GM23338 (cell line): ENCODE results near the gene DPY19L1. TPM values are rescaled to one million over a fixed set of nuclear protein-coding genes. Genes with fewer than 3 reads are reported as not detected.

ENCODE experiments used
- ATAC-seq: fragments of 200-7000 bp; cut with Tn5 transposase; 3 replicates; pipeline ENCODE4 v1.9.1; 2020
- DNase-seq: peaks from one replicate; pipeline ENCODE4 v3.0.0-alpha.2; 2015; ENCODE audit warnings: low spot score
- H2AFZ ChIP-seq: fragments of 200-600 bp; sonication (generic); 2 replicates; pipeline ENCODE4 v1.8.0; 2016; ENCODE audit warnings: antibody characterized with exemption, mild to moderate bottlenecking, moderate library complexity
- H3F3A ChIP-seq: fragments of 200-600 bp; sonication (generic); replicated peaks from 2 replicates; pipeline ENCODE4 v1.8.0; 2017; ENCODE audit warnings: antibody characterized with exemption, mixed run types, low read depth
- H3K27ac ChIP-seq: fragments of 200-600 bp; sonication (generic); 2 replicates; pipeline ENCODE4 v1.6.1; 2016; ENCODE audit warnings: low read depth
- H3K27me3 ChIP-seq: fragments of 200-600 bp; sonication (generic); 2 replicates; pipeline ENCODE4 v1.8.0; 2016; ENCODE audit warnings: mild to moderate bottlenecking, mixed run types, moderate library complexity; ENCODE audit not compliant: insufficient read depth
- H3K36me3 ChIP-seq: fragments of 200-600 bp; sonication (generic); 2 replicates; pipeline ENCODE4 v1.8.0; 2016; ENCODE audit warnings: mild to moderate bottlenecking; ENCODE audit not compliant: insufficient read depth
- H3K4me1 ChIP-seq: fragments of 200-600 bp; sonication (generic); 2 replicates; pipeline ENCODE4 v1.8.0; 2016; ENCODE audit warnings: mild to moderate bottlenecking, moderate library complexity; ENCODE audit not compliant: insufficient read depth
- H3K4me2 ChIP-seq: fragments of 200-600 bp; sonication (generic); 2 replicates; pipeline ENCODE4 v1.7.1; 2017; ENCODE audit warnings: mixed run types
- H3K4me3 ChIP-seq: fragments of 200-600 bp; sonication (generic); 2 replicates; pipeline ENCODE4 v1.6.1; 2016; ENCODE audit warnings: mixed run types
- H3K79me2 ChIP-seq: fragments of 200-600 bp; sonication (generic); replicated peaks from 2 replicates; pipeline ENCODE4 v1.8.0; 2017; ENCODE audit warnings: mild to moderate bottlenecking; ENCODE audit not compliant: insufficient read depth
- H3K9me2 ChIP-seq: fragments of 200-600 bp; sonication (generic); 2 replicates; pipeline ENCODE4 v1.8.0; 2017; ENCODE audit not compliant: insufficient read depth
- H4K20me1 ChIP-seq: fragments of 200-600 bp; sonication (generic); replicated peaks from 2 replicates; pipeline ENCODE4 v1.8.0; 2017; ENCODE audit warnings: mild to moderate bottlenecking; ENCODE audit not compliant: insufficient read depth
- H3K27ac Mint-ChIP-seq: 2 replicates; pipeline ENCODE4 v1.8.0; 2020; ENCODE audit warnings: inconsistent platforms, mild to moderate bottlenecking, moderate library complexity, mixed read lengths
- H3K27me3 Mint-ChIP-seq: 3 replicates; pipeline ENCODE4 v1.8.0; 2022; ENCODE audit warnings: low read depth, mild to moderate bottlenecking, moderate library complexity, mixed read lengths, inconsistent platforms; ENCODE audit not compliant: insufficient read depth, poor library complexity
- H3K36me3 Mint-ChIP-seq: 3 replicates; pipeline ENCODE4 v1.8.0; 2021; ENCODE audit warnings: low read depth, mild to moderate bottlenecking, inconsistent platforms, moderate library complexity, mixed read lengths
- H3K4me1 Mint-ChIP-seq: 3 replicates; pipeline ENCODE4 v1.8.0; 2020; ENCODE audit warnings: mild to moderate bottlenecking, inconsistent platforms, mixed read lengths
- H3K4me3 Mint-ChIP-seq: 3 replicates; pipeline ENCODE4 v1.8.0; 2021; ENCODE audit warnings: moderate library complexity, mild to moderate bottlenecking, inconsistent platforms, mixed read lengths
- H3K9me3 Mint-ChIP-seq: 3 replicates; pipeline ENCODE4 v1.8.0; 2020; ENCODE audit warnings: moderate library complexity, mild to moderate bottlenecking, inconsistent platforms, mixed read lengths
- CREB1 ChIP-seq: fragments of 250-450 bp; sonication (Bioruptor Pico); IDR thresholded peaks from 2 replicates; pipeline ENCODE4 v1.5.0; 2020; ENCODE audit warnings: low read depth, mild to moderate bottlenecking, moderate library complexity
- ETS1 ChIP-seq: IDR thresholded peaks from 2 replicates; pipeline ENCODE4 v1.6.1; 2016; ENCODE audit warnings: antibody characterized with exemption
- EZH2 ChIP-seq: fragments of 200-600 bp; sonication (generic); IDR thresholded peaks from one replicate; pipeline ENCODE4 v1.8.0; 2017; ENCODE audit warnings: antibody characterized with exemption, mild to moderate bottlenecking, low read depth; ENCODE audit not compliant: unreplicated experiment
- EZH2phosphoT487 ChIP-seq: fragments of 200-600 bp; sonication (generic); IDR thresholded peaks from one replicate; pipeline ENCODE4 v1.8.1; 2018; ENCODE audit warnings: antibody characterized with exemption; ENCODE audit not compliant: unreplicated experiment
- JUNB ChIP-seq: IDR thresholded peaks from one replicate; pipeline ENCODE4 v1.6.1; 2016; ENCODE audit warnings: antibody characterized with exemption; ENCODE audit not compliant: unreplicated experiment
- NANOG ChIP-seq: IDR thresholded peaks from 2 replicates; pipeline ENCODE4 v1.6.1; 2016; ENCODE audit warnings: antibody characterized with exemption, borderline replicate concordance
- POLR2AphosphoS5 ChIP-seq: IDR thresholded peaks from 2 replicates; pipeline ENCODE4 v1.6.1; 2016; ENCODE audit warnings: antibody characterized with exemption, low read depth
- REST ChIP-seq: IDR thresholded peaks from one replicate; pipeline ENCODE4 v1.6.1; 2018; ENCODE audit warnings: antibody characterized with exemption; ENCODE audit not compliant: unreplicated experiment
- STAT1 ChIP-seq: IDR thresholded peaks from one replicate; pipeline ENCODE4 v1.6.1; 2016; ENCODE audit warnings: antibody characterized with exemption; ENCODE audit not compliant: unreplicated experiment
- ZNF114 ChIP-seq: fragments of 250-450 bp; sonication (Bioruptor Pico); IDR thresholded peaks from 2 replicates; pipeline ENCODE4 v1.5.0; 2020; ENCODE audit warnings: mild to moderate bottlenecking, moderate library complexity
- ZNF331 ChIP-seq: fragments of 250-450 bp; sonication (Bioruptor Pico); IDR thresholded peaks from 2 replicates; pipeline ENCODE4 v1.5.0; 2020; ENCODE audit warnings: low read depth, mild to moderate bottlenecking, moderate library complexity
- polyA plus RNA-seq: library from polyadenylated mRNA; unstranded; fragments of >200 nt; fragmentation: Nextera tagmentation; extraction: Ambion mirVana; gene quantifications from 2 replicates; pipeline ENCODE4 v1.2.1, GENCODE V29; 2016
- total RNA-seq: library from RNA; depleted of rRNA; stranded (reverse); fragments of >200 nt; shearing (Covaris generic); gene quantifications from 2 replicates; pipeline ENCODE4 v1.2.3, GENCODE V29; 2014
- TF ChIP-seq, protein P1 (sequence below), 2 experiments: fragments of 200-600 bp in 1 of 2; sonication (generic) in 1 of 2; conservative IDR thresholded peaks; 2 replicates each; pipeline versions ENCODE4 v1.5.1 to v1.6.1; 2016 to 2017; ENCODE audit warnings: antibody characterized with exemption in 2 of 2, low read depth in 2 of 2, mild to moderate bottlenecking in 2 of 2, moderate library complexity in 1 of 2

DPY19L1 gene
- total and polyA plus RNA-seq, 2 experiments from 2014 or later = 4.4 to 20.2 TPM

- no peak for TF ChIP-seq EZH2phosphoT487
- no peak for TF ChIP-seq STAT1
- TF ChIP-seq NANOG = no peak
- TF ChIP-seq, protein P1, sequence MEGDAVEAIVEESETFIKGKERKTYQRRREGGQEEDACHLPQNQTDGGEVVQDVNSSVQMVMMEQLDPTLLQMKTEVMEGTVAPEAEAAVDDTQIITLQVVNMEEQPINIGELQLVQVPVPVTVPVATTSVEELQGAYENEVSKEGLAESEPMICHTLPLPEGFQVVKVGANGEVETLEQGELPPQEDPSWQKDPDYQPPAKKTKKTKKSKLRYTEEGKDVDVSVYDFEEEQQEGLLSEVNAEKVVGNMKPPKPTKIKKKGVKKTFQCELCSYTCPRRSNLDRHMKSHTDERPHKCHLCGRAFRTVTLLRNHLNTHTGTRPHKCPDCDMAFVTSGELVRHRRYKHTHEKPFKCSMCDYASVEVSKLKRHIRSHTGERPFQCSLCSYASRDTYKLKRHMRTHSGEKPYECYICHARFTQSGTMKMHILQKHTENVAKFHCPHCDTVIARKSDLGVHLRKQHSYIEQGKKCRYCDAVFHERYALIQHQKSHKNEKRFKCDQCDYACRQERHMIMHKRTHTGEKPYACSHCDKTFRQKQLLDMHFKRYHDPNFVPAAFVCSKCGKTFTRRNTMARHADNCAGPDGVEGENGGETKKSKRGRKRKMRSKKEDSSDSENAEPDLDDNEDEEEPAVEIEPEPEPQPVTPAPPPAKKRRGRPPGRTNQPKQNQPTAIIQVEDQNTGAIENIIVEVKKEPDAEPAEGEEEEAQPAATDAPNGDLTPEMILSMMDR (conservative IDR thresholded peaks at IDR 0.05; ENCODE audit: low read depth in 2 of 2) = no peak
- no peak for TF ChIP-seq ZNF114 (CRISPR knock-in tag)
- TF ChIP-seq POLR2AphosphoS5 = no peak
- TF ChIP-seq JUNB = no peak
- no peak for TF ChIP-seq REST
- no peak for TF ChIP-seq ETS1
Observed at GRCh38 chr7:35019801-35020200, 17.5 kb downstream of the DPY19L1 start (continued).

DNA sequence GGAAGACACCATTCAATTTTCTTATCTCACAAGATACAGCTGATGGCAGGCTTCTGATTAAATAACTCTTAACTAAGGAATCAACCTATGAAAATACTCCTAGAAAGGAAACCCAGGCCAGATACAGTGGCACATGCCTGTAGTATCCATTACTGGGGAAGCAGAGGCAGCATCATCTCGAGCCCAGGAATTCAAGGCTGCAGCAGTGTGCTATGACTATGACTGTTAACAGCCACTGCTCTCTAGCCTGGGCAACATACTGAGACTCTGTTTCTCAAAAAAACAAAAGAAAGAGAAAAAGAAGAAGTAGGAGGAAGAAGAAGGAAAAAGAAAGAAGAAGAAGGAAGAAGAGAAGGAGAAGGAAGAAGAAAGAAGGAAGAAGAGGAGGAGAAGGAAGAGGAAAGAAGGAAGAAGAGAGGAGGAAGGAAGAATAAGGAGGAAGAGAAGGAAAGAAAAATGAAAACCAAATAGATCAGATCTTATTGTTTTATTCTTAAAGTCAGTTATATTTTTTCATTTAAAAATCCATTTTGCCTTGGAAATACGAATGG lies 18.0 kb downstream of the DPY19L1 start:
- ATAC-seq = no peak
- no peak overlapping the region for H3K27ac Mint-ChIP-seq
- Histone ChIP-seq H3K27ac (no peak overlapping the region), H3K9me2 (no peaks in the 10 kb centered on the region; the same call in 1 of the 2 replicates), H3K4me1 (peaks cover 23% of the 10 kb centered on the region), H3K27me3 (no peaks in the 10 kb centered on the region), H2AFZ (no peak overlapping the region), H3K4me2 (no peak overlapping the region), H3K4me3 (no peak overlapping the region), H3K79me2 (peaks cover 35% of the 10 kb centered on the region), H4K20me1 (no peaks in the 10 kb centered on the region), H3F3A (no peaks in the 10 kb centered on the region), H3K36me3 (no peaks in the 10 kb centered on the region)
- peaks cover 45% of the 10 kb centered on the region for H3K4me1 Mint-ChIP-seq
- no peaks in the 10 kb centered on the region for H3K9me3 Mint-ChIP-seq
- H3K36me3 Mint-ChIP-seq = peaks cover 14% of the 10 kb centered on the region; the same call in 2 of the 3 replicates
- no peak for DNase-seq
- H3K27me3 Mint-ChIP-seq = peaks cover 6% of the 10 kb centered on the region
- no peak overlapping the region for H3K4me3 Mint-ChIP-seq
- TF ChIP-seq ZNF331 (no peak), CREB1 (CRISPR knock-in tag) (no peak), EZH2phosphoT487 (no peak), JUNB (no peak), EZH2 (no peak), ETS1 (no peak), STAT1 (no peak), ZNF114 (CRISPR knock-in tag) (no peak)
